ENCODE results near the gene SMPD2.

The SMPD2 gene

GRCh38 chr6:109485266-109485935, 44.9 kb downstream of the SMPD2 start:
- DNase-seq (ENCODE audit: low read depth), result no peak

DNA sequence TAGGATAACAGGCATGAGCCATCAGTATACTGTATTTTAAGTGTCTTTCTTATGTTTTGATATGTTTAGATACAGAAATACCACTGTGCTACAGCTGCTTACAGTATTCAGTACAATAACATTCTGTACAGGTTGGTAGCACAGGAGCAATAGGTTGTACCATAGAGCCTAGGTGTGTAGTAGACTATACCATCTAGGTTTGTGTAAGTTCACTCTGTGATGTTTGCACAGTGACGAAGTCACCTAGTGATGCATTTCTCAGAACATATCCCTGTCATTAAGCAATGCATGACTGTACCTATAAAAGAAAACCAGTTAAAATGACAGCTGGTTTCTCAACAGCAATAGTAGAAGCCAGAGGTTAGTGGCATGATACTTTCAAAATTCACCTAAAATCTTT, 45.5 kb downstream of the SMPD2 start:
- DNase-seq (ENCODE audit: low read depth), result no peak

GRCh38 chr6:109488001-109488400, 47.5 kb downstream of the SMPD2 start:
- DNase-seq (ENCODE audit: low read depth), result no peak

GRCh38 chr6:109490713-109491112, 50.2 kb downstream of the SMPD2 start:
- DNase-seq (ENCODE audit: low read depth), result no peak

DNA sequence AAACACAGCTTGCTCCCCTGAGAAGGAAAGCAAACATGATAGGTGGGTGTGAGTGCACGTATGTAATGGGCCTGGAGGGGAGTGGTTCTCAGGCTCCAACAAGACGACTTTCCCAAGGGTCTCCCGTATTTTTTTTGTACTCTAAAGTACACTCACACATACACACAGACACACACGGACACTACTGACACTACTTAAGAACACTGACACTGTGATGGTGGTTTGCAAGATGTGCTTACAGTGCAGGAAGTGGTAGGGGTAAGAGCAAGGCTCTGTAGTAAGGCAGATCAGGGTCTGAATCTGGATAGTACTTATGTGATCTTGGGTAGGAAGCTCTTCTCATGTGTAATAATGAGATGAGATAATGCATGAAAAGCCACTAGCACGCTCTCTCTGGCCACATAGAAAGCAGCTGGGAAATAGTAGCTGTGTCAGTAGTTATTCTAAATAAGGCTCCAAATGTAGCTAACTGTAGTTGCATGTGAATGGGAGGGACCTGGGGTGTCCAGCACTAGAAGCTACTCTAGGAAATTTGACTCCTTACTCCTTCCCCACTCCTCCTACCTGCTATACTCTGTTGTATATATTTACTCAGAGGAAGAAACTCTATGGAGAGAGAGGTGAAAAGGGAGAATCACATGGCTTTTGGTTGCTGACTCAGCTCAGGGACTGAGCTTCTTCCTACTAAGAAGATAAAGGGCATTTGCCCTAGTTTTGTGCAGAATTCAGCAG, 50.8 kb downstream of the SMPD2 start:
- no peak for DNase-seq (ENCODE audit: low read depth)
